ENCODE measurements around the gene HM13. TPM values are rescaled to one million over a fixed set of nuclear protein-coding genes. Genes with fewer than 3 reads are reported as not detected.
A peak's percentile ranks its signal among the peaks of the same experiment; 100 is the strongest.

Gene HM13
- total and polyA plus RNA-seq, 7 donors: 34.8 to 304 (median 62.5) TPM

GRCh38 chr20:31566319-31566657, 52.0 kb downstream of the HM13 start:
- no peaks in the 10 kb centered on the region for H3K9me3 ChIP-seq
- H3K27ac ChIP-seq: peak overlapping the region in 1 of 4 donors; percentile 95
- 89 to 93% methylated on average over 1 of the region's 1 CpG for WGBS, 2 donors
- no peak overlapping the region for H3K4me3 ChIP-seq
- peaks cover 0 to 19% (median 3%) of the 10 kb centered on the region in 4 donors for H3K4me1 ChIP-seq
- intact Hi-C loops (cut with DNase I): no loop called here
- H3K27me3 ChIP-seq: no peaks in the 10 kb centered on the region
- DNase-seq: no peak
- peaks cover 6 to 71% (median 23%) of the 10 kb centered on the region in 4 donors for H3K36me3 ChIP-seq
- no peak for TF ChIP-seq CTCF (IDR thresholded peaks at IDR 0.05)
- TF ChIP-seq EP300 (IDR thresholded peaks at IDR 0.05): no peak
- TF ChIP-seq POLR2AphosphoS5 (IDR thresholded peaks at IDR 0.05): no peak
- no peak for TF ChIP-seq POLR2A (IDR thresholded peaks at IDR 0.05)

DNA sequence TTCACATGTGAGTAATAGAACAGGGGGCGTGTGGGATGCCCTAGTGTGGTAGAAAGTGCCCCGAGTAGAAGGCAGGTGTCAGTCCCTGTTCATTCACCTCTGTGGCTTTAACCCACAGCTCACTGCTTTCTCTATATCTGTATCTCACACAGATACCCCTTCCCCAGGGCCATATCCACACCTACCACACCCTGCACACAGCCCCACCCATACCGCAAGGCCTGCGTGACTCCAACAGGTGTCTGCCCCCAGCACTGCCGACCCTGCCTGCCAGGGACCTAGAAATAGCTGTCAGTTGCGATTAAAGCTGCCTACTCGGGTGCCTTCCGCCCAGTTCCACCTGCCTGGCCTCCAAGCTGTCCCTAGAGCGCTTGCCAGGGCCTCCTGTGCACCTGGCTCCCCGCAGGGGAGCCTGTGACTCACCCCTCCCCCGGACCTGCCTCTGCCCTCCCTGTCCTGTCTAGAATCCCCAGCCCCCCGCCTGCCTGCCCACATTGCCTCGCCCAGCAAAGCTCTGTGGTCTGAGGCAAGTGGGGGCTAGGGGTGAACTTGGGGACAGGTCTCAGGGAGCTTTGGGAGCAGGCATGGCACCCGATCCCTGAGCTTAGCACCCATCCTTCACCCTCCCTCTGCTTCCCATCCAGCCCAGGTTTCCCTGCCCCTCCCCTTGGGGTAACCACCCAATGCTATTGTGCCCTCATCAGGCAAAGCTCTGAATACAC, 52.6 kb downstream of the HM13 start:
- Histone ChIP-seq H3K4me1 (peaks cover 0 to 19% (median 4%) of the 10 kb centered on the region in 4 donors), H3K27ac (peak overlapping the region in 1 of 4 donors; percentile 95), H3K9me3 (no peaks in the 10 kb centered on the region), H3K27me3 (no peaks in the 10 kb centered on the region), H3K4me3 (no peak overlapping the region), H3K36me3 (peaks cover 5 to 65% (median 21%) of the 10 kb centered on the region in 4 donors)
- TF ChIP-seq CTCF (IDR thresholded peaks at IDR 0.05) (no peak), POLR2A (IDR thresholded peaks at IDR 0.05) (no peak), EP300 (IDR thresholded peaks at IDR 0.05) (no peak), POLR2AphosphoS5 (IDR thresholded peaks at IDR 0.05) (no peak)
- no peak for DNase-seq
- 23 to 58% methylated on average over 14 of the region's 14 CpGs for WGBS, 2 donors
- intact Hi-C loops (cut with DNase I): no loop called here

- TF ChIP-seq EP300 (IDR thresholded peaks at IDR 0.05): no peak
- TF ChIP-seq POLR2A (IDR thresholded peaks at IDR 0.05): no peak
- no peak for TF ChIP-seq POLR2AphosphoS5 (IDR thresholded peaks at IDR 0.05)
- no peak for TF ChIP-seq CTCF (IDR thresholded peaks at IDR 0.05)
- H3K4me3 ChIP-seq: no peak overlapping the region
- peaks cover 0 to 23% (median 9%) of the 10 kb centered on the region in 4 donors for H3K4me1 ChIP-seq
- intact Hi-C loops (cut with DNase I): no loop called here
- peaks cover 0 to 60% (median 18%) of the 10 kb centered on the region in 4 donors for H3K36me3 ChIP-seq
- H3K27ac ChIP-seq: peak overlapping the region in 1 of 4 donors; percentile 95
- H3K9me3 ChIP-seq: no peaks in the 10 kb centered on the region
- H3K27me3 ChIP-seq: no peaks in the 10 kb centered on the region
- DNase-seq: no peak
Observed at GRCh38 chr20:31567380-31567720, 53.1 kb downstream of the HM13 start.

- no peak for TF ChIP-seq EP300 (IDR thresholded peaks at IDR 0.05)
- intact Hi-C loops (cut with DNase I): loop anchor here (2.0 kb wide), 1 partner anchor 45 kb away; no protein-coding TSS in a partner anchor
- Histone ChIP-seq H3K9me3 (no peaks in the 10 kb centered on the region), H3K4me1 (peaks cover 0 to 20% (median 10%) of the 10 kb centered on the region in 4 donors), H3K27me3 (no peaks in the 10 kb centered on the region), H3K36me3 (peaks cover 0 to 53% (median 14%) of the 10 kb centered on the region in 4 donors), H3K4me3 (no peak overlapping the region), H3K27ac (peak overlapping the region in 1 of 4 donors; percentile 95)
- WGBS, 2 donors: 82 to 90% methylated on average over 21 of the region's 21 CpGs
- DNase-seq: no peak
Observed at GRCh38 chr20:31568041-31568731, 53.9 kb downstream of the HM13 start.

DNA sequence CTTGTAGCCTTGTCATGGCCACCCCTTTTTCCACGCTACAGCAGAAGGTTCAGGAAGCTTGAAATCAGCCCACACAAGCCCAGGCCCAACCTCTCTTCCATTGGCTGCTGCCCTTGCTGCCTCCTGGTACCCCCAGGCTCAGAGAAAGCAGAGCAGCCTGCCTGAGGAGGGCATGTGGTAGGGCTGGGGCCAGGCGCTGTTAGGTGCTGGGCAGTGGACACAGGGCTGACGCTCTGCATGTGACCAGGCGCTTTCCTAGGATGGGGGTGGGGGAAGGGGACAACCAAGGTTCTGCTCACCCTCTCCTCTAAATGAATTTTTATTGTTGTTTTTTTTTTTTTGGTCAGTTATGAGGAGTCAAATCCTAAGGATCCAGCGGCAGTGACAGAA, 54.5 kb downstream of the HM13 start:
- Histone ChIP-seq H3K9me3 (no peaks in the 10 kb centered on the region), H3K27ac (peak overlapping the region in 3 of 4 donors; percentile 31 to 95 (median 90)), H3K4me1 (peaks cover 0 to 25% (median 15%) of the 10 kb centered on the region in 4 donors), H3K36me3 (peaks cover 0 to 47% (median 12%) of the 10 kb centered on the region in 4 donors), H3K27me3 (no peaks in the 10 kb centered on the region), H3K4me3 (no peak overlapping the region)
- TF ChIP-seq CTCF (IDR thresholded peaks at IDR 0.05) (no peak), POLR2AphosphoS5 (IDR thresholded peaks at IDR 0.05) (no peak), POLR2A (IDR thresholded peaks at IDR 0.05) (no peak), EP300 (IDR thresholded peaks at IDR 0.05) (no peak)
- intact Hi-C loops (cut with DNase I): loop anchor here (2.0 kb wide), 1 partner anchor 44 kb away; no protein-coding TSS in a partner anchor
- 92 to 93% methylated on average over 5 of the region's 5 CpGs for WGBS, 2 donors
- no peak for DNase-seq
